Muscle layer of duodenum (tissue), 2 donors: ENCODE results near the gene RDH16.
"Not testable (repeated sequence)": the region's sequence is repeated elsewhere in the genome, so short reads cannot be mapped to it uniquely, and the experiment has no call there.

Experiments
- H3K27ac ChIP-seq: one replicate; pipeline ENCODE4 v1.7.0; 2013; ENCODE audit warnings: mild to moderate bottlenecking, low read length
- H3K27me3 ChIP-seq: one replicate; pipeline ENCODE4 v1.7.0; 2013; ENCODE audit warnings: low read depth, mild to moderate bottlenecking, control low read depth, low read length
- H3K36me3 ChIP-seq, 2 donors: one replicate each; pipeline ENCODE4 v1.7.0; 2013; ENCODE audit warnings: low read length in 2 of 2, control low read depth in 1 of 2, mild to moderate bottlenecking in 1 of 2; ENCODE audit not compliant: insufficient read depth in 2 of 2, control insufficient read depth in 1 of 2
- H3K4me1 ChIP-seq, 2 donors: one replicate each; pipeline ENCODE4 v1.7.0; 2013; ENCODE audit warnings: low read length in 2 of 2, mild to moderate bottlenecking in 2 of 2, control low read depth in 1 of 2, moderate library complexity in 1 of 2; ENCODE audit not compliant: insufficient read depth in 2 of 2, control insufficient read depth in 1 of 2
- H3K4me3 ChIP-seq, 2 donors: one replicate each; pipeline ENCODE4 v1.7.0; 2013; ENCODE audit warnings: low read length in 2 of 2, low read depth in 1 of 2, mild to moderate bottlenecking in 1 of 2
- H3K9me3 ChIP-seq, 2 donors: one replicate each; pipeline ENCODE4 v1.7.0; 2013; ENCODE audit warnings: low read length in 2 of 2, control low read depth in 1 of 2, mild to moderate bottlenecking in 1 of 2; ENCODE audit not compliant: control insufficient read depth in 1 of 2
- donor health status: healthy.

RDH16 gene

GRCh38 chr12:56914256-56914655 is 43.2 kb downstream of the RDH16 start:
- peaks cover 0 to 7% of the 10 kb centered on the region in 2 donors for H3K9me3 ChIP-seq
- no peaks in the 10 kb centered on the region for H3K4me1 ChIP-seq
- no peak overlapping the region for H3K27ac ChIP-seq
- no peaks in the 10 kb centered on the region for H3K27me3 ChIP-seq
- no peaks in the 10 kb centered on the region for H3K36me3 ChIP-seq
- no peak overlapping the region for H3K4me3 ChIP-seq

DNA sequence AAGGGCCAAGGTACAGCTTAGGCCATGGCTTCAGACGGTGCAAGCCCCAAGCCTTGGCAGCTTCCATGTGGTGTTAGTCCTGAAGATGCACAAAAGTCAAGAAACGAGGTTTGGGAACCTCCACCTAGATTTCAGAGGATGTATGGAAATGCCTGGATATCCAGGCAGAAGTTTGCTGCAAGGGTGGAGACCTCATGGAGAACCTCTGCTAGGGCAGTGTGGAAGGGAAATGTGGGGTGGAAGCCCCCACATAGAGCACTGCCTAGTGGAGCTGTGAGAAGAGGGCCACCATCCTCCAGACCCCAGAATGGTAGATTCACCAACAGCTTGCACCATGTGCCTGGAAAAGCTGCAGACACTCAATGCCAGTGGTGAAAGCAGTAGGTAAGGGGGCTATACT is 48.0 kb downstream of the RDH16 start:
- H3K27ac ChIP-seq, H3K9me3 ChIP-seq, H3K27me3 ChIP-seq, H3K4me3 ChIP-seq, H3K36me3 ChIP-seq, H3K4me1 ChIP-seq: not testable (repeated sequence)

DNA sequence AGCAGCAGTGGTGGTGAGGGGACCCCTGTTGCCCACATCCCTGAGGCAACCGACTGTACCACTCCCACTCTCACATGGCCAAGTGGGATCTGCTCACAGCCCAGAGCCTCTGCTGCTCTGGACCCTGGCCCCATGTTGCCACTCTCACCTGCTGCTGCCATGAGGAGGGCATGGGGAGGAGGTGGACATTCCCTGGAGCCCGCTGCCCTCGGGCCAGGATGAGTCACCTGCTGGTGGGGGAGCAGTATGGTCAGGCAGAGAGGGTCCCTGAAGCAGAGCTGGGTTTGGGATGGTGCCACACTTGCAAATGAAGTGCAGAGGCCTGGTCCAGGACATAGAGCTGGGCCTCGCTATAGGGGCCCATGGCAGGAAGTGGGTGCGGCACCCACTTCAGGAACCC is 49.3 kb downstream of the RDH16 start:
- Histone ChIP-seq H3K27me3 (no peaks in the 10 kb centered on the region), H3K9me3 (peaks cover 0 to 14% of the 10 kb centered on the region in 2 donors)

DNA sequence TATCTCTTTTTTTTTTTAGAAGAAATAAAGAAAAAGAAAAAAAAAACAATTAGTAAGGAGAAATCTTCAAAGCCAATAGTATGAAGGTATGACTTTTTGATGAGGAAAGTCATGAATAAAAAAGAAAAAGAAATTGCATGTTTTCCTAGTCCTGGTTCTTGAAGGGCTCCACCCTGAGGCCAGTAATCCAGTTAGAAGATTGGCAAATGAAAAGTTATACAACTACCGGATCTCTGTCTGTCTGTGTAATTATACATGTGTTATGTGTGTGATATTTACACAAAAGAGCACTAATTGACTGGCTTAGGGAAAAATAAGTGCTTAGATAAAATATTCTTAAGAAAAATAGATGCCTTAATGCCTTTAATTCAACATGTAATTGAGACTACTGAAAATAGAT is 51.6 kb downstream of the RDH16 start:
- H3K27me3 ChIP-seq = no peaks in the 10 kb centered on the region
- H3K4me1 ChIP-seq = no peaks in the 10 kb centered on the region
- no peaks in the 10 kb centered on the region for H3K36me3 ChIP-seq
- no peak overlapping the region for H3K4me3 ChIP-seq
- H3K9me3 ChIP-seq = peaks cover 5 to 26% of the 10 kb centered on the region in 2 donors
- no peak overlapping the region for H3K27ac ChIP-seq

More for the DNA sequence above, 49.3 kb downstream of the RDH16 start:
- Histone ChIP-seq H3K27ac (no peak overlapping the region), H3K4me1 (no peaks in the 10 kb centered on the region), H3K36me3 (no peaks in the 10 kb centered on the region), H3K4me3 (no peak overlapping the region)

GRCh38 chr12:56903374-56903773 is 54.0 kb downstream of the RDH16 start:
- H3K9me3 ChIP-seq = peaks cover 11 to 30% of the 10 kb centered on the region in 2 donors
- no peaks in the 10 kb centered on the region for H3K4me1 ChIP-seq
- no peak overlapping the region for H3K27ac ChIP-seq
- H3K4me3 ChIP-seq = no peak overlapping the region
- H3K27me3 ChIP-seq = no peaks in the 10 kb centered on the region
- no peaks in the 10 kb centered on the region for H3K36me3 ChIP-seq
